ENCODE data around the gene KIR3DL1. TPM values are rescaled to one million over a fixed set of nuclear protein-coding genes. Genes with fewer than 3 reads are reported as not detected.

The KIR3DL1 gene
- total and polyA plus RNA-seq, 4 experiments from 2014 or later: 0.16 TPM; not detected in 3

DNA sequence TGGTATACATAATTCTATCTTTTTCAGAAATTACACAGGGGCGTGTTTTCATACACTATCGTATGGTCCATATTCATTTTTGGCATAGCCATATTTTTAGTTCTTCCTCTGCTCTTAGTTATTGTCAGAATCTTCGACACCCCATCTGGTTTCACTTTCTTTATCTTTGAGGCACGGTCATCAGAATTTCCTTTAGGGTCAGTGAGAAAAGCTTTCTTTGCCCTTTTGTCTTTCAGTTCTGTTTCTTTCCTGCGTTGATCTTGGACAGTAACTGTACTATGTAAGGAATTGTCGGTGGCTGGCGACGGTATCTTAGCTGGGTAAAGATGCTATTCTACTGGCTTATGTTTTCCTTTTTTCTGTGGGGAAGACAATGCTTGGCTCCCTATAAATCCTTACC is 23.5 kb upstream of the KIR3DL1 start:
- ChIA-PET CTCF (ENCODE audit: partially characterized antibody) (no interaction called here), POLR2A (ENCODE audit: partially characterized antibody) (no interaction called here)
- no peak overlapping the region for H3K27ac ChIP-seq (ENCODE audit: low read depth, low read length)
- intact Hi-C loops (cut with micrococcal nuclease): no loop called here
- H3K4me1 ChIP-seq (ENCODE audit: insufficient read depth, low read length): peaks cover 8% of the 10 kb centered on the region
- no peaks in the 10 kb centered on the region for H3K36me3 ChIP-seq (ENCODE audit: insufficient read depth, low read length)
- Mint-ChIP-seq H3K27me3 (peaks cover 8 to 17% of the 10 kb centered on the region in 2 donors), H3K9me3 (peaks cover 0 to 2% (median 0%) of the 10 kb centered on the region in 8 donors), H3K4me3 (peak overlapping the region; percentile 74 to 91 (median 83)), H3K4me1 (peaks cover 13 to 20% (median 18%) of the 10 kb centered on the region in 4 donors), H3K27ac (peak overlapping the region in 6 of 7 donors; percentile 19 to 90 (median 73)), H3K36me3 (no peaks in the 10 kb centered on the region)
- no peak for DNase-seq
- peak overlapping the region in 1 of 2 donors; percentile 11 for H3K4me3 ChIP-seq (ENCODE audit: low read length in 2 of 2)
- H3K9me3 ChIP-seq (ENCODE audit: control insufficient read depth in 1 of 2, low read length in 2 of 2): no peaks in the 10 kb centered on the region
- H3K27me3 ChIP-seq (ENCODE audit: insufficient read depth, low read length): no peaks in the 10 kb centered on the region

DNA sequence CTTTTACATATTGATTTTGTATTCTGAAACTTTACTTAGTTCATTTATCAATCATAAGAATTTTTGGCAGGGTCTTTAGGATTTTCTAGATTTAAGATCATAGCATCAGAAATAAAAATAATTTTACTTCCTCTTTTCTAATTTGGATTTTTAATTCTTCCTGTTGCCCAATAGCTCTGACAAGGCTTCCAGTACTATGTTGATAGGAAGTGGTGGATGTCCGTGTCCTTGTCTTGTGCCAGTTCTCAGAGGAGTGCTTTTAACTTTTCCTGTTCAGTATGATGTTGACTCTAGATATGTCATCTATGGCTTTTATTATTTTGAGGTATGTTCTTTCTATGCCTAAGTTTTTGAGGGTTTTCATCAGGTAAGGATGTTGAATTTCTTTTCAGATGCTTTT is 20.5 kb upstream of the KIR3DL1 start:
- H3K27me3 ChIP-seq (ENCODE audit: insufficient read depth, low read length): no peaks in the 10 kb centered on the region
- intact Hi-C loops (cut with micrococcal nuclease): no loop called here
- H3K27ac ChIP-seq (ENCODE audit: low read depth, low read length): no peak overlapping the region
- no peaks in the 10 kb centered on the region for H3K36me3 Mint-ChIP-seq
- peaks cover 13 to 20% (median 17%) of the 10 kb centered on the region in 4 donors for H3K4me1 Mint-ChIP-seq
- H3K9me3 Mint-ChIP-seq: peaks cover 0 to 10% (median under 1%) of the 10 kb centered on the region in 8 donors
- no peaks in the 10 kb centered on the region for H3K36me3 ChIP-seq (ENCODE audit: insufficient read depth, low read length)
- DNase-seq: no peak
- ChIA-PET CTCF (ENCODE audit: partially characterized antibody) (interaction anchor here (1.3 kb wide), 1 partner anchor 21 kb away, joined by 3 read pairs; no protein-coding TSS in a partner anchor), POLR2A (ENCODE audit: partially characterized antibody) (no interaction called here)
- H3K4me3 Mint-ChIP-seq: no peak overlapping the region
- H3K27ac Mint-ChIP-seq: no peak overlapping the region
- no peaks in the 10 kb centered on the region for H3K9me3 ChIP-seq (ENCODE audit: control insufficient read depth in 1 of 2, low read length in 2 of 2)
- no peak overlapping the region for H3K4me3 ChIP-seq (ENCODE audit: low read length in 2 of 2)
- H3K27me3 Mint-ChIP-seq: peaks cover 6 to 15% of the 10 kb centered on the region in 2 donors
- H3K4me1 ChIP-seq (ENCODE audit: insufficient read depth, low read length): peaks cover 8% of the 10 kb centered on the region

DNA sequence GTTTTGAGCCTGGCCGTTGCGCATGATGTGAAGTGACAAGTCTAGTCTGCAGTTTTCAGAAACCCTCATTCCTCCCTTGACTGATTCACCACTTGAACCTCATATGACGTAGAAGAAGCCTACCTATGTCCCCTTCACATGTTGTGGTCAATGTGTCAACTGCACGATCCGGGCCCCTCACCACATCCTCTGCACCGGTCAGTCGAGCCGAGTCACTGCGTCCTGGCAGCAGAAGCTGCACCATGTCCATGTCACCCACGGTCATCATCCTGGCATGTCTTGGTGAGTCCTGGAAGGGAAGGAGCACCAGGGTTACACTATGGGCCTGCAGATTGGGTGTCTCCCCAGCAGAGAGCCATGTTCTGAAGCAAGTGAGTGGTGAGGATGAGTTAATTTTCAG is 12.9 kb upstream of the KIR3DL1 start, which contains the start of gene KIR2DL4:
KIR2DL4 (plus strand) TSS at position 201 of the 400 bp plus-strand sequence; CDS start at position 243, 42 bp downstream.
- intact Hi-C loops (cut with micrococcal nuclease): no loop called here
- POLR2A ChIA-PET (ENCODE audit: partially characterized antibody): no interaction called here
- CTCF ChIA-PET (ENCODE audit: partially characterized antibody): no interaction called here

DNA sequence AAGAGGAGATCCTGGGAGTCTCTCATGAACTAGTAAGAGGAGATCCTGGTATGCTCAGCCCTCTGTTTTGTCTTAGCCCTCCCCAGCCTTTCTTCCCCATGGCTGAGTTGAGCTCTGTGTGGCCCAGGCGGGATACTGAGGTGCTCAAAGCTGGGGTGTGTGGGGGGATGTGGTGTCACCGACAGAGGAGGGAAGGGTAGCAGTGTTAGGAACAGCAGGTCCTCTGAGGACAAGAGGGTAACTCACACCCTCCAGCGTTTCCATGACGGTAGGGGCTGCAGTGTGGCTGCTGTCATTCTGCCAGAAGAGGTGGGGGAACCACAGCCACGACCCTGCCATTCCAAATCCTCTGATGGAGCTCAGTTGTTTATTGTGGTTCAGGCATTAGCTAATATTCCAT is 12.2 kb upstream of the KIR3DL1 start:
- intact Hi-C loops (cut with micrococcal nuclease): no loop called here

More for the DNA sequence above, 12.9 kb upstream of the KIR3DL1 start, which contains the start of gene KIR2DL4:
- Mint-ChIP-seq H3K4me1 (no peaks in the 10 kb centered on the region), H3K27ac (no peak within 1 kb of the TSS), H3K36me3 (no peaks in the 10 kb centered on the region), H3K27me3 (peaks cover 8 to 18% of the 10 kb centered on the region in 2 donors), H3K4me3 (no peak within 1 kb of the TSS), H3K9me3 (peaks cover 0 to 8% (median 2%) of the 10 kb centered on the region in 8 donors)
- Histone ChIP-seq H3K4me3 (ENCODE audit: low read length in 2 of 2) (no peak within 1 kb of the TSS), H3K27ac (ENCODE audit: low read depth, low read length) (no peak within 1 kb of the TSS), H3K4me1 (ENCODE audit: insufficient read depth, low read length) (no peaks in the 10 kb centered on the region), H3K9me3 (ENCODE audit: control insufficient read depth in 1 of 2, low read length in 2 of 2) (no peaks in the 10 kb centered on the region), H3K27me3 (ENCODE audit: insufficient read depth, low read length) (no peaks in the 10 kb centered on the region), H3K36me3 (ENCODE audit: insufficient read depth, low read length) (no peaks in the 10 kb centered on the region)
- no peak for DNase-seq

DNA sequence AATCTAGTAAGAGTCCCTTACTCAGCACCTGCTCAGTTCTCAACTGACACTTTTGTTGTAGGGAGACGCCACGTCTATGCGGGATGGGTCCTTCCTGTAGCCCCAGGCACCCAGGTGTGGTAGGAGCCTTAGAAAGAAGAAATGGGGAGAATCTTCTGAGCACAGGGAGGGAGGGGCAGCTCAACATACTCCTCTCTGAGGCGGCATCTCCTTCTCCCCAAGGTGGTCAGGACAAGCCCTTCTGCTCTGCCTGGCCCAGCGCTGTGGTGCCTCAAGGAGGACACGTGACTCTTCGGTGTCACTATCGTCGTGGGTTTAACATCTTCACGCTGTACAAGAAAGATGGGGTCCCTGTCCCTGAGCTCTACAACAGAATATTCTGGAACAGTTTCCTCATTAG is 11.7 kb upstream of the KIR3DL1 start:
- H3K27ac ChIP-seq (ENCODE audit: low read depth, low read length): no peak overlapping the region
- Mint-ChIP-seq H3K4me3 (no peak overlapping the region), H3K4me1 (no peaks in the 10 kb centered on the region), H3K27ac (no peak overlapping the region), H3K36me3 (no peaks in the 10 kb centered on the region), H3K9me3 (peaks cover 0 to 12% (median 2%) of the 10 kb centered on the region in 8 donors), H3K27me3 (peaks cover 10 to 17% of the 10 kb centered on the region in 2 donors)
- H3K27me3 ChIP-seq (ENCODE audit: insufficient read depth, low read length): no peaks in the 10 kb centered on the region
- CTCF ChIA-PET (ENCODE audit: partially characterized antibody): no interaction called here
- H3K4me1 ChIP-seq (ENCODE audit: insufficient read depth, low read length): no peaks in the 10 kb centered on the region
- no peak overlapping the region for H3K4me3 ChIP-seq (ENCODE audit: low read length in 2 of 2)
- no peaks in the 10 kb centered on the region for H3K36me3 ChIP-seq (ENCODE audit: insufficient read depth, low read length)
- no peaks in the 10 kb centered on the region for H3K9me3 ChIP-seq (ENCODE audit: control insufficient read depth in 1 of 2, low read length in 2 of 2)
- no peak for DNase-seq
- intact Hi-C loops (cut with micrococcal nuclease): no loop called here
- POLR2A ChIA-PET (ENCODE audit: partially characterized antibody): no interaction called here

More for the DNA sequence above, 12.2 kb upstream of the KIR3DL1 start:
- H3K4me1 Mint-ChIP-seq: no peaks in the 10 kb centered on the region
- ChIA-PET POLR2A (ENCODE audit: partially characterized antibody) (no interaction called here), CTCF (ENCODE audit: partially characterized antibody) (no interaction called here)
- no peak for DNase-seq
- Histone ChIP-seq H3K4me1 (ENCODE audit: insufficient read depth, low read length) (no peaks in the 10 kb centered on the region), H3K9me3 (ENCODE audit: control insufficient read depth in 1 of 2, low read length in 2 of 2) (no peaks in the 10 kb centered on the region), H3K36me3 (ENCODE audit: insufficient read depth, low read length) (no peaks in the 10 kb centered on the region), H3K27me3 (ENCODE audit: insufficient read depth, low read length) (no peaks in the 10 kb centered on the region), H3K27ac (ENCODE audit: low read depth, low read length) (no peak overlapping the region), H3K4me3 (ENCODE audit: low read length in 2 of 2) (no peak overlapping the region)
- H3K4me3 Mint-ChIP-seq: no peak overlapping the region
- H3K9me3 Mint-ChIP-seq: peaks cover 0 to 9% (median 3%) of the 10 kb centered on the region in 8 donors
- no peak overlapping the region for H3K27ac Mint-ChIP-seq
- peaks cover 9 to 18% of the 10 kb centered on the region in 2 donors for H3K27me3 Mint-ChIP-seq
- no peaks in the 10 kb centered on the region for H3K36me3 Mint-ChIP-seq

DNA sequence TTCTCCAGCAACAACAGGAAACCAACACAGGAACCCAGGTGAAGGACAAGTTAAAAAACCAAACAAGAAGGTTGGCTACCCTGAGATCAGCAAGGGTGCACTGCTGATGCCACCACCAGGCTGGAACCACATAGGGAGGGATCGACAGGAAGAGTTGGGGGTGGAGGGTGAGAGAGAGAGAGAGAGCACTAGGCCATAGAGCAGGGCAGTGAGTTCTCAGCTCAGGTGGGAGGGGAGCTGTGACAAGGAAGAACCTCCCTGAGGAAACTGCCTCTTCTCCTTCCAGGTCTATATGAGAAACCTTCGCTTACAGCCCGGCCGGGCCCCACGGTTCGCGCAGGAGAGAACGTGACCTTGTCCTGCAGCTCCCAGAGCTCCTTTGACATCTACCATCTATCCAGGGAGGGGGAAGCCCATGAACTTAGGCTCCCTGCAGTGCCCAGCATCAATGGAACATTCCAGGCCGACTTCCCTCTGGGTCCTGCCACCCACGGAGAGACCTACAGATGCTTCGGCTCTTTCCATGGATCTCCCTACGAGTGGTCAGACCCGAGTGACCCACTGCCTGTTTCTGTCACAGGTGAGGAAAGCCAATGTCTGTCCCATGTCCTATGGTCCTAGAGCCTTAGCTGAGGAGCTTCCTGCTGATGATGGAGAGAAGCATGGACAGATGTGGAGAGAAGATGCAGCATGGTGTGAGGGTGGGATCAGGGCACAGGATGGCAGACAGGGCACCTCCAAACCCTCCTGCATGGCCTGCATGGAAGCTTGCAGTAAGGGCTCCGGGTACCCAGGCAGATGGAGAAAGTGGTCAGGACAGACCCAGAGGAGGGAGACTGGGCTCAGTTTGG is 10.4 kb upstream of the KIR3DL1 start:
- Mint-ChIP-seq H3K4me1 (no peaks in the 10 kb centered on the region), H3K9me3 (peaks cover 0 to 19% (median 5%) of the 10 kb centered on the region in 8 donors), H3K4me3 (no peak overlapping the region), H3K27ac (no peak overlapping the region), H3K27me3 (peaks cover 14 to 21% of the 10 kb centered on the region in 2 donors), H3K36me3 (no peaks in the 10 kb centered on the region)
- ChIA-PET POLR2A (ENCODE audit: partially characterized antibody) (no interaction called here), CTCF (ENCODE audit: partially characterized antibody) (no interaction called here)
- no peak for DNase-seq
- Histone ChIP-seq H3K27me3 (ENCODE audit: insufficient read depth, low read length) (no peaks in the 10 kb centered on the region), H3K9me3 (ENCODE audit: control insufficient read depth in 1 of 2, low read length in 2 of 2) (no peaks in the 10 kb centered on the region), H3K4me3 (ENCODE audit: low read length in 2 of 2) (no peak overlapping the region), H3K36me3 (ENCODE audit: insufficient read depth, low read length) (no peaks in the 10 kb centered on the region), H3K27ac (ENCODE audit: low read depth, low read length) (no peak overlapping the region), H3K4me1 (ENCODE audit: insufficient read depth, low read length) (no peaks in the 10 kb centered on the region)
- intact Hi-C loops (cut with micrococcal nuclease): no loop called here

DNA sequence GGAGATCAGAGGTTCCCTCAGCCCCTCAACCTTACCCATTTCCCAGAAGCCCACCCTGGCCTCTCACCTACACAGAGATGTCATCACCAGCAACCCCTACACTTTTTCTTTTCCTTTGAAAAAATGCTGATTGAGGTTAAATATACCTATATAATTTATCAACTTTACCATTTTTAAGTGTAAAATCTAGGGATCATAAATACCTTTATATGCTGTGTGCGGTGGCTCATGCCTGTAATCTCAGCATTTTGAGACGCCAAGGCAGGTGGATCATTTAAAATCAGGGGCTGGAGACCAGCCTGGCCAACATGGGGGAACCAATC is 9.8 kb upstream of the KIR3DL1 start:
- CTCF ChIA-PET (ENCODE audit: partially characterized antibody): no interaction called here
- intact Hi-C loops (cut with micrococcal nuclease): no loop called here

More for the DNA sequence above, 9.8 kb upstream of the KIR3DL1 start:
- H3K36me3 Mint-ChIP-seq: no peaks in the 10 kb centered on the region
- H3K27ac Mint-ChIP-seq: no peak overlapping the region
- no peak for DNase-seq
- H3K27ac ChIP-seq (ENCODE audit: low read depth, low read length): no peak overlapping the region
- no peaks in the 10 kb centered on the region for H3K27me3 ChIP-seq (ENCODE audit: insufficient read depth, low read length)
- H3K27me3 Mint-ChIP-seq: peaks cover 12 to 18% of the 10 kb centered on the region in 2 donors
- H3K36me3 ChIP-seq (ENCODE audit: insufficient read depth, low read length): no peaks in the 10 kb centered on the region
- POLR2A ChIA-PET (ENCODE audit: partially characterized antibody): no interaction called here
- H3K9me3 Mint-ChIP-seq: peaks cover 0 to 24% (median 8%) of the 10 kb centered on the region in 8 donors
- H3K4me1 Mint-ChIP-seq: no peaks in the 10 kb centered on the region
- no peaks in the 10 kb centered on the region for H3K9me3 ChIP-seq (ENCODE audit: control insufficient read depth in 1 of 2, low read length in 2 of 2)
- H3K4me1 ChIP-seq (ENCODE audit: insufficient read depth, low read length): no peaks in the 10 kb centered on the region
- no peak overlapping the region for H3K4me3 Mint-ChIP-seq
- H3K4me3 ChIP-seq (ENCODE audit: low read length in 2 of 2): no peak overlapping the region
